HS-27A (cell line): ENCODE results near the gene RAPGEF1.

ENCODE experiments used
- DNase-seq: peaks from one replicate; pipeline ENCODE4 v3.0.0-alpha.2; 2012; ENCODE audit warnings: low read depth, missing footprints

The RAPGEF1 gene

DNA sequence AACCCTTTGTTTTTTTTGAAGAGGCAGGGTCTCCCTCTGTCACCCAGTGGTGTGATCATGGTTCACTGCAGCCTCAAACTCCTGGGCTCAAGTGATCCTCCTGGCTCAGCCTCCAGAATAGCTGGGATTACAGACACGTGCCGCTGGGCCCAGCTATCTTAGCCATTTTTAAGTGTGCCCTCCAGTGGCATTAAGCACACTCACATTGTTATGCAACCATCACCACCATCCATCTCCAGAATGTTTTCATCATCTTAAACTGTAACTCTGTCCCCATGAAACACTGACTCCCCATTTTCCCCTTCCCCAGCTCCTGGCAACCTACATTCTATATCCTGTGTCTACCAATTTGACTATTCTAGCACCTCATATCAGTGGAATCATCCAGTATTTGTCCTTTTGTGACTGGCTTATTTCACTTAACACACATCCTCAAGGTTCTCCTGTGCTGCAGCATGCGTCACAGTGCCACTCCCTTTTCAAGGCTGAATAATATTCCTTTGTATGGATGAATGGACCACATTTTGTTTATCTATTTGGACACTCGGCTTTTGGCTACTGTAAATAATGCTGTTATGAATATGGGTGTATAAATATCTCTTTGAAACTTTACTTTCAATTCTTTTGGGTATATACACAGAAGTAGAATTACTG lies 12.5 kb upstream of the RAPGEF1 start:
- no peak for DNase-seq

DNA sequence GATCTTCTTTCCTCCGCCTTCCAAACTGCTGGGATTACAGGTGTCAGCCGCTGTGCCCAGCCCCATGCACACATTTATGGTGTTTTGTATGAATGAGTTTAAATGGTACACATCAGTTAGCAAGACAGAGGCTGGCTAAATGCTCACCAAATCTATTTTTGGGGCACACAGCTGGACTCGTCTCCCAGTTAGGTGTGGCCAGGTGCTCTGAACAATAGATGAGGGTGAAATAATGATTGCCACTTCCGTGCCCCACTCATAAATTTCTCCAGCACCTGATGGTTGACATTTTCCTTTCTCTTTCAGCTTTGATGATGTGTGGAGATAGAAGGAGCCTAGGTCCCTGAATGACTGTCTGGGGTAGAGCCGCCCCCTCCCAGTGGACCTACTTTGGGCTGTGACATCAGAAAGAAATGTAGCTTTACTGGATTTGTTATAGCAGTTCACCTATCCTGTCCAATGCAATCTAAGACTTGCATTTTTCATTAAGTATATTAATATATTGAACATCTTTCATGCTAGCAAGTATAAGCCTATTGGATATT lies 8.6 kb upstream of the RAPGEF1 start:
- DNase-seq = no peak

DNA sequence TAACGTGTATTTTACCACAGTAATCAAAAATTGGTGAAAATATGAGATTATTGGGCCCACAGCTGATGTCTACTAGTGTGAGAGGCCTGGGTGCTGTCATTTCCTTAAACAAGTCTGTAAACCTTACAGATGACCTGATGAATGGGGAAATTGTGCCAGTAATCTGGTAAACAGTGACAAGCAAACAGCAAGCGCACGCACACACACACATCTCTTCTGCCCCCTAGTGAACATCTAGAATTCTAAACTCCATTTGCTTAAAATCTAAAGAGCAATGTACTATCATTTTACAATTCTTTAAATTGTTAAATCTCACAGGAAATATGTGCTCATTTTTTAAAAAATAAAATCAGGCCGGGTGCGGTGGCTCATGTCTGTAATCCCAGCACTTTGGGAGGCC lies 7.5 kb upstream of the RAPGEF1 start:
- no peak for DNase-seq

DNA sequence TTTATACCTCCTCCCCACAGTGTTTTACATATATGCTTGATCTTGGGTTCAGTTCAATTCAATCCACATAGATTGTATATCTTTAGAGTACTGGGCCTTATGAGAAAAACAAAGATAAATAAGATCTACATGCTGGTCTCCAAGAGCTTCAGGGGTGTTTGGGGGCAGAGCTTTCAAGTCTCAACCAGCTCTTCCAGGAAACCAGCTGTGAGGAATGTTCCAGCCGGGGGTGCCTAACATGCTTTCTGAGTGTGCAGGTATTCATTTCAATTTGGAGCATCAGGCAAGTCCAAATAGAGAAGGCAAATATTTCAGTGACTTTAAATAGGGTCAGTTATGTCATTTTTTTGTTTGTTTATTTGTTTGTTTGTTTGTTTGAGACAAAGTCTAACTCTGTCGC lies 5.7 kb upstream of the RAPGEF1 start:
- no peak for DNase-seq

DNA sequence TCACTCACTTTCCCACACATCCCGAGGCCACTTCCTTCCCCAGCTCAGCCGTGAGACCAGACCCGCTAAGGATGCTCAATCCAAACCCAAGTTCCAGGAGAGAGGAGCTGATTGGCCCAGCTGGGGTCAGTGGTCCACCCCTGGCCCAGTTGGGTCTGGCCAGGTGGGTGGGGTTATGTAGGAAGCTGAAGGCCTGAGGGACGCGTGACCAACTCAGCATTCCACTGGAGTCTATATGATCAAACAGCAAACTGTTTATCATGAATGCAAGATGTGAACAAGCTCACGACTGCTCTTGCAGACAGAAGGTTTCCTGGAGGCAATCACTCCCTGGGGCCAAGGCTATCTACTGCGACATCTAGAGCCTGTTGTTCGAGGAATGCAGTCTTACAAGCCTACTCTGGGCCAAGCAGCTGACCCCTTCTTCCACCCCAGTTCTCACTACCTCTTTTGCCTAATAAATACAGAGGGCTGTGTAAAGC lies 4.9 kb upstream of the RAPGEF1 start:
- no peak for DNase-seq

DNA sequence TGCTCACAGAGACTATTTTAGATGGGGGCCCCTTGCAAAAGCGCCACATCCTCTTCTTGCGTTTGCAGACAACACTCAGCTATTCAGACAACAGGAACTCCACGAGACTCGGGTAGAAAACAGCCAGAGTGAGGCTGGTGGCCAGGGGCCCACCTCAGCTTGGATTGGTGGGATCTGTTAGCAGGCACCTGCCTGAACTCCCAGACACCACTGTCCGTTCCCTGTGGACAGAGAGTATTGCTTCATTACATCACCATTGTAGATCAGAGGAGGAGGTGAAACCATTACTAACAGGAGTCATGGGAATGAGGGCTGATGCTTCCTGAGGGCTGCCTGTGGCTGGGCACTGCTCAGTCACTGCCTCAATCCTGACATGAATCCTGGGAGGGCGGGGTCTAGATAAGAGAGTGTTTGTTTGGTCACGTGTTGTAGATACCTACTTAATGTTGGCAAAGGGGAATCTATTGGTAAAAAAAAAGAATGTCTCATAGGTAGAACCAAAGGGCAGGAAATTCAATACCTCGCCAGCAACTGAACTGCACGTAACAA lies 4.4 kb upstream of the RAPGEF1 start:
- no peak for DNase-seq

DNA sequence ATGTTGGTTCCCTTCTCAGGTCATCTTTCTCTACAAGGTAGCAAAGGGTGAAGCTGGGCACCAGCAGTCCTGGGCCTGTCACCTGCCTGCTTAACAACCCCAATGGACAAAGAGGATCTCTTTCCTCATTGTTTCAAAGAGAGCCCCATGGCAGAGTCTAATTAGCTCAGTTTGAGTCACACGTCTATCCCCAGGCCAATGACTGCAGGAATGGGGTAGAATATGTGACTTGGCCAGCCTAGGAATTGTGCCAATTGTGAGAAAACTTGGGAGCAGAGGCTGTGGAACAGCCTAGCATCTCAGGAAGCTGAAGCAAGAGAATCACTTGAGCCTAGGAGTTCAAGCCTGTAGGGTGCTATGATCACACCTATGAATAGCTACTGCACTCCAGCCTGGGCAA lies 3.6 kb upstream of the RAPGEF1 start:
- no peak for DNase-seq

DNA sequence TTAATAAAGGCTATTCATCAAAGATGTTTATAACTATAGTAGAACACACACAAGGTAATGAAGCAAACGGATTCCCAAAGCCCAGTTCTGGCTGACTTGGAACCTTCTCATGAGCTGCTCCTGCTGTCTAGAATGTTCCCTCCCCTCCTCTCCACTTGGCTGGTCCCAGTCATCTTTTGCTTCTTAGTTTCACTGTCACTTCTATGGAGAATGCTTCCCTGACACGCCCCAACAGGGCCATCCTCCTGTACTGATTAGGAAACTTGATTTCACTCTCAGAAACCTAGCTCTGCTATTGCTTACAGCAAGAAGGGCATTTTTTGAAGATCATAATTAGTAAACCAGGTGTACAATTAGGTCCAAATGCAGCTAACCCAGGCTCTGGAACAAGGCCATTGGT lies 3.2 kb upstream of the RAPGEF1 start:
- no peak for DNase-seq

DNA sequence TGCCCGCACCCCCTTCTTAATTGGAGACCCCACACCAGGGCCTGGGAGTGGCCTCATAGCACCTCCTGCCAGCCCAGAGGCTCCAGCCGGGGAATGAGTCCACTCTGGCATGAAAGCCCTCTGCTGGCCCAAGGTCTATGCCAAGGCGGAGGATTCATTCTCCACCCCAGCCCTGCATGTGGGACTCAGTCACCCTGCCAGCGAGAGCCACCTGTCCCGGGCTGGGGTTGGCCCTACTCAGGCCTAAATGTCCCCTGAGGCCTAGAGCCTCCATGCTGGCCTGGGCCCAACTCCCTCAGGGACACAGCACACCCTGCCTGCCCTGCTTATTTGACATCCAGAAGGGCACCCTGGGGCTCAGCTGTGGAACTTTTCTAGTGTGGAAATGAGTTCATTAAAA lies 1.0 kb upstream of the RAPGEF1 start:
- no peak for DNase-seq

DNA sequence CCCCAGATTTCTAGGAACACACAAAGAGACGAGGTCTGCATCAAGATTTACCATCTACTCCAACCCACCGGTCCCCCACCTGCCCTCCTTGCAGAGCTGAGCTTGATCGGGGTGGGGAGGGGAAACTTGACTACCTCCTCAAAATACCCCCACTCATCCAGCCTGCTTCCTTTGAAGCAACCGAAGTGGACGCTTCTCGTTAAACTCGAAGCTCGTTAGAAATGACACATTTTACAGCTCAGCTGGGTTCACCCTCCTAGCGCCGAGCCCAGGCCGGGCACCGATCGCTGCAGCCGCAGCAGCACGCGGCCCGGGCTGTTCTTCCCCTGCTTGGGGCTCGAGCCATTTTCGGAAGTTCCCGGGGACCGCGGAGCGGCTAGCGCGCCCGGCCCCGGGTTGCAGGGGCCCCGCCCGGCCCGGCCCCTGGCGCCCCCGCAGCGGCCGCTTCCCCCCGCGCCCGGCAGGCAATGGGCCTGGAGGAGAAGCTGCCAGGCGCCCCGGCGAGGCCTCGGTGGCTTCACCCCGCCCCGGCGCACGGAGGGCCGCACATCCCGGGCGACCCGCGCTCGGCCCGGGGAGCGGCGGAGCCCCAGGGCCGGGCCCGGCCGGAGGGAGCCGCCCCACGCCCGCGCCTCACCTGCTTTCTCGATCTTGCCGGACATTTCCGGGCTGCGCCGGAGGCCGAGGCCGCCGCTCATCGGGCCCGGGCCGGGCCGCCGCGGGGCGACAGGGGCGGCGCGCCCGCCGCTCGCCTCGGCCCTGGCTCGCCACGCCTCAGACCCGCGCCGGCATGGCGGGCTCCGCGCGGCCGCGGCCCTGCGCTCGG lies 530 bp downstream of the RAPGEF1 start:
- no peak for DNase-seq

DNA sequence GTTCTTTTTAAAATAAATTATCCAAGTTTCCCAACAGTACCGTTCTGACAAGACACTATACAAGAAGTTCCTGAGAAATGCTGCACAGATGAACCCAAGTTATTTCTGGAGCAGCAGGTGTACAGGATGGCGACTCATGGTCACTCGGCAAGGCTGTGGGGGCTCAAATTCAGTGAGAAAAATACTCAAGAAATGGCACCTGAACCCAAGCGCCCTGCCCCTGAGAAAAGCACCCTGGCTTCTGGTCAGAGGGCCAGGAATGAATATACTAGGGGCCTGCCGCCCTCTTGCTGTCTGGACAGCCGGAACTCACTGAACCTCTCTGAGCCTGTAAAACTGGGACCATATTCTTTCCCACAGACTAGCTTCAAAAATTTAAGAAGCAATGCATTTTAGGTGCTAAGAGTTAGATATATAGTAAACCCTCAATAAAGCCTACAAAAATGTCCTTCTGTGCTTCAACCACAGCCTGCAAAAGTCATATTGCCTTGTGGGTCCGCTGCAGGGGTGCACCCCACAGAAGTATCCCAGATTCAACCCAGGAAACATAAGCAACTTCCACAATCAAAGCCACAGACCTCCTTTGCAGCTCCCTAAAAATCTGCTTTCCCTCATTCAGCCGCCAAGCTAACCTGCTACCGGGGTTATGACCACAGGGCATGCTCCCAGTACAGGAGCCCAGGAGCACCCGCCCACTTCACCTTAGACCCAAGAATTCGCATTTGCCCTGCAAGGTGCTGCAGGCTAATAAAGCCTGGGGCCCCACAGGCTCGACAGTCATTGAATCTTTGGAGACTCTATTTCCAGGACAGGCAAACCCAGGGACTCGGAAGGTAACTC lies 1.4 kb downstream of the RAPGEF1 start:
- DNase-seq = no peak

DNA sequence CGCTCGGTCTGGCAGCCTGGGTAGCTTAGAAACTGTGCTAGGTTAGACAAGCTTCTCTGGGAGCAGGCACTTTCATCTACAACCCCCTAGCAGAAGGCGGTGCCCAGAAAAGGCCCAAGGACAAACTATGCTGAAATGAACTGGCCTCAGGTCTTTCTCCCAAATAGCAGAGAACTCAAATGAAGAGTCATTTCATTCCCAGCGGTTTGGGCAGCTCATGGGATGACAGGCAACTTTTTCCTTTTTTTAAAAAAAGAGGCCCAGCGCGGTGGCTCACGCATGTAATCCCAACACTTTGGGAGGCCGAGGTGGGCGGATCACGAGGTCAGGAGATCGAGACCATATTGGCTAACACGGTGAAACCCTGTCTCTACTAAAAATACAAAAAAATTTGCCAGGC lies 2.5 kb downstream of the RAPGEF1 start:
- no peak for DNase-seq

DNA sequence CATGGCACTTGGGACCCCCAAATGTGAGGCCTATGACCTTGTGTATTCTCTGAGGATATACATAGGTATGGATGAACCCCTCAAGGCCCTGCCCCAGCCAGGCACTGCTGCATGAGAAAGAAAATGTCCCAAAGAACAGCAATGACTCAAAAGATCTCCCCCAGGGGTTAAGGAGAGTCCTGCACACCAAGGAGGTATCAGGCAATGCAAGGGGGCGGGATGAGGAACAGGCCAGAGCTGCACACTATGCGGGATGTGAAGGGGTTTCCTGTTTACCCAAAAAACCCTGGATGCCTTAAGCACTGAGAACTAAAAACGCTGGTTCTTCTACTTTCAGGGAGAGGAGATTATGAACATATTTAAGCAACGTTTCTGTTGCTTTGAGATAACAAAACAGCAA lies 3.4 kb downstream of the RAPGEF1 start:
- no peak for DNase-seq

DNA sequence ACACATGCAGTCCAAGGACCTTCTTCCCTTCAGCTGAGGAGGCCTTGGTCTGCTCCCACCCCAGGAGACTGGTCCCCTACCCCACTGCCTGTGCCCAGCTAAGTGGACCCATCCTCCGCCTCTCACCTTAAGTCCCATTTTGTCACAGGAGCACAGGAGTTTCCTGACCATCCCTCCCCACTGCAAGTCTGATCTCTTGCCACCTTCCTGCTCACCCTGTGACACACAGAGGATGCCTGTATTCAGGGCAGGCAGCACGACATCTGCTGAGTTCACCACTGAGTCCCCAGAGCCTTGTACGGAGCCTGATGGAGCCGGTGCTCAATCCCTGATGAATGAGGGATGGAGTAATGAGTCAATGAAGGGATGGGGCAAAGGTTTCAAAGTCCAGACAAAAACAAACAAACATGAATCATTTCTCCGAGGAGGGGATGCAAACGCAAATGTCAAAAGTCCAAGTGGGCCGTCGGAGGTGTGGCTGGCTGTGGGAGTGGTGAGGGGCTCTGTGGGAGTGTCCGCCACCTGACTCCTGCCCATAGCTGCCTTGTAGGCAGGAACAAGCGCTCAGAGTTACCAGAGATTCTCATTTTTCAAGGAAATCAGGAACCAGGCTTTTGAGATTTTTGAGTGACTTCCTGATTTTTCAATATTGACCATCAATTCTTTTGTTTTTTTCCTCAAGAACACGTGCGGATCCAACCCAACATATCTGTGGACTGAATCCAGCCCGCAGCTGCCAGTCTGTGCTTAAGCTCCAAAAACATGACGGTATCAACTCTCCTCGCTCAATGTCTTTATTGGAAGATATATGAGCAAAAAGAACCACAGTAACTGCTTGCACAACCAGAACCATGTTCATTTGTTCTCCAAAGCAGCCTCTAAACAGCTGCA lies 4.4 kb downstream of the RAPGEF1 start:
- DNase-seq = no peak

DNA sequence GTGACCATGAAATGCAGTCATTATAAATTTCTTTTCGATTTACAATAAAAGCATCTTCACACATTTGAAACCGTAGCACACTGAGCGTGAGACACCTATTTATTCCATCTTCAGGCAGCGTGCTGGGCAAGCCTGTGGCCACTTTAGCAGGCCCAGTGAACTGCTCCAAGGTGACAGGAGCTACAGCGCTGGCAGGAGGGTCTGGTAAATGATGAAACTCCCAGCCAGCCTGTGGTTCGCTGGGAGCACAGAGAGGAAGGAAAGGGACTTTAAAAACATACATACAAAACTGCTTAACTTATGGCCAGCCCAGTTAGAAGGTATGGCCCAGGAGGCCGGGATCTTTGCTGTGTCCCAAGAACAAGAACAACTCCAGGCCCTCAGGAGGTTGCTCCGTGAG lies 5.1 kb downstream of the RAPGEF1 start:
- no peak for DNase-seq

DNA sequence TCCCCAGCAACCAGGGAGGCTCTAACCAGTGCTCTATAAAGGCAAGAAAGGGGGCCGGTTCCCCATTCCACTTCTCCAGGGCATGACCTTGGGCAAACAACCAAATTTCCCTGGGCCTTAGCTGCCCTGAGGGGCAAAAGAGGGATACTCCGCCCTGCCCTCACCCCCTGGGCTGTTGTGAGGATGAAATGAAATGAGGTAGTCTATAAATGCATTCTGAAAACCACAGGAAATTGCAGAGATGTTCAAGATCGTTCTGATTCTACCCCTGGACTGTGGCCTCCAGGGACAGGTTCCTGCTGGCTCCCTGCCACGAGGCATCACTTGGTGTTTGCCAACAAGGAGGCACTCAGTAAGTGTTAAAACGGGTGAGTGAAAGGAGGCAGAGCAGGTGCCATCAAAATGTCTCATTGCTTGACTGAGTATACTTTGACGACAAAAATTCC lies 5.7 kb downstream of the RAPGEF1 start:
- DNase-seq = peak; percentile 30

DNA sequence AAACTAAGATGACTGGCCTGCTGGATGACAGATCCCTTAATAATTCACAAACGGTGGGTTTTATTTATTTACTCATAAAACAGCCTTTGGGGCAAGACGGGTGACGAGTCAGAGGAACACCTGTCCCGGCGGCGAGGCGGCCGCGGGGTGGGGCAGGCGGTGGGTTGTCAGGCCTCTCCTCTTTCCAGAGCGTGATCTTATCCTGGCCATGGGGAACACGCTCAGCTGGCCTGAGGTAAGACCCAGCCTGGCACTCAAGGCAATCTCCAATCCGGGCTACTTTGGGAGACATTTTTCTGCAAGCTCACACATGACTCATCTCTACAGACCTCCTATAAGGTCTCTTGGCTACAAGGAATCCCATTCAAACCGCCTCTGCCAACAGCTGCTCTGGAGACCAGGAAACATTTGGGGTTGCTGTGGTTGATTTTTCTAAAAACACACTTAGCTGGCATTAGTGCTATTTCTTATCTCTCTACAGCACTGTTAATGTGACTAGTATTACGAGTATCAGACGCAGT lies 6.3 kb downstream of the RAPGEF1 start:
- peak; percentile 68 for DNase-seq

DNA sequence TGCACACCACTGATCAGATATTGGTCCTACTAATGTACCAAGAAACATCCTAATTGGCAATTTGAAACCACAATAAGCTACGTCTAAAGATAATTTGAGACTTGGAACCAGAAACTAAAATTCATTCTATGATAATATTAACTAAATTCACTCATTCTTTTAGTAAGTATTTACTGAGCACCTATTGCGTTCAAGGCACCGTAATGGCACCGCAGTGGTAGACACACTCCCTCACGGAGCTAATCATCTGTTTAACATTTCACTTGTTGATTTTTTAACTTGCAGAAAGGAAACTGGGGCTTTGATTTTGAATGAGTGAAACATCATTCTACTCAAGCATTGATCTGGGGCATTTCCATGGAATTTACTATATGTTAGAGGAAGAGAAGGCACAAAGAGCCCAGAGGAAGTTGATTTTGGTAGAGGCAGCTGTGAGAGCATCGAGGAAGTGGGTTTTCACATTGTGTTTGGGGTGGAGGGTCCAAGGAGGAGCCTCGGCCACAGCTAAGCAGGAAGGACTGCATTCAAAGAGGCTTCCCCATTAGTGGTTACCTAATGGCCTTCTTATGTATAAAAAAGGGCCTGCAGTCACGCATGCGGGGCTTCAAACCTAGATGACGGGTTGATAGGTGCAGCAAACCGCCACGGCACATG lies 7.1 kb downstream of the RAPGEF1 start:
- DNase-seq = no peak

DNA sequence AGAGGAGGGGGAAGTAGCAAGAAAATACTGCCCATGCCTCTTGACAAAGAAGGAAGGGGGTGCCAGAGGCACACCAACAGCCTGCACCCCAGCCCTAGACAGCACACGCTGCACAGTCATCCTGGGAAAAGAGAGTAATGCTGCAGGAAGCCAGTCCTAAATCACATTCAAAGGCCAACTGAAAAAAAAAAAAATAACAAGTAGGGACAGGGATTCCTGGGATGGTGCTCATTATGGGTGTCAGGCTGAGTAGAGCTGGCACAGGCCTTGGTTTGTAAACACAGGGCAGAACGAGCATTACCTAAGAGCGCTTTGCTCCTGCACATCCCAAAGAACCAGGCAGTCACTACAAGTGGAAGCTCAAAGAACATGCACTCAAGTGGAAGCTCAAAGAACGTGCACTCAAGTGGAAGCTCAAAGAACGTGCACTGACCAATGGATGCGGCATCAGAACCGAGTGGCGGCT lies 7.8 kb downstream of the RAPGEF1 start:
- no peak for DNase-seq

DNA sequence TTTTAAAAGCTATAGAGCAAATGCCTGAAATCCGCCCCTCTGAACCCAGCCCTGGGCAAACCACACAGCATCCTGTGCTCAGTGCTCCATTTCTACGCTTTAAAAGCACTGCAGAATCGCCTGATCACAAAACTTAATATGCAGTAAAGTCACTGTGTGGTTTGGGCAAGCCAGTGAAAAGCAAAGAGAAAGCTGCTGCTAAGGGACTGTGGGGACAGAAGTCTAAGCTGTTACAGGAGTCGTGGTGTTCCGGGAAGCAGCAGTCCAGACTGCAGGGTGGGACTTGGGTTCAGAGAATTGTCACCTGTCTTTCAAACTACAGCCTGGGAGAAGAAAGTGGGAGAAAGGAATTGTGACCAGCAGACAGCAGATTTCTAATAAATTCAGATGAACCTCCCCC lies 8.2 kb downstream of the RAPGEF1 start:
- no peak for DNase-seq
